HFFc6 (cell line): ENCODE measurements around the gene LCLAT1. TPM values are rescaled to one million over a fixed set of nuclear protein-coding genes. Genes with fewer than 3 reads are reported as not detected.

Experiments
- DNase-seq: peaks from one replicate; pipeline ENCODE4 v3.0.0-alpha.2; 2018
- H3K27ac Mint-ChIP-seq: 2 replicates; pipeline ENCODE4 v1.8.0; 2020; ENCODE audit warnings: mild to moderate bottlenecking, mixed read lengths
- H3K27me3 Mint-ChIP-seq: 2 replicates; pipeline ENCODE4 v1.8.0; 2021; ENCODE audit warnings: mild to moderate bottlenecking, moderate library complexity, mixed read lengths; ENCODE audit not compliant: insufficient read depth
- H3K36me3 Mint-ChIP-seq: 2 replicates; pipeline ENCODE4 v1.8.0; 2021; ENCODE audit warnings: low read depth, mixed read lengths
- H3K4me1 Mint-ChIP-seq: 2 replicates; pipeline ENCODE4 v1.8.0; 2020; ENCODE audit warnings: low read depth, mixed read lengths
- H3K4me3 Mint-ChIP-seq: 2 replicates; pipeline ENCODE4 v1.8.0; 2020; ENCODE audit warnings: mild to moderate bottlenecking, moderate library complexity, mixed read lengths
- H3K9me3 Mint-ChIP-seq: 2 replicates; pipeline ENCODE4 v1.8.0; 2020; ENCODE audit warnings: mild to moderate bottlenecking, mixed read lengths
- total RNA-seq, 6 experiments: library from RNA; stranded (reverse); fragmentation: NEBNext Ultra II Directional; extraction: Animal tissue kit (Norgen Biotek cat#: 25700); gene quantifications; 2 replicates in 1 of 6; 3 replicates in 5 of 6; pipeline ENCODE4 v1.2.3, GENCODE V29; 2021
- TF ChIP-seq, protein P1 (sequence below): fragments of 200-600 bp; sonication (generic); IDR thresholded peaks from 2 replicates; pipeline ENCODE4 v1.5.0; 2021; ENCODE audit warnings: antibody characterized with exemption, mild to moderate bottlenecking

Gene LCLAT1
- total RNA-seq, 6 experiments from 2014 or later = 21.0 to 27.0 (median 23.0) TPM

DNA sequence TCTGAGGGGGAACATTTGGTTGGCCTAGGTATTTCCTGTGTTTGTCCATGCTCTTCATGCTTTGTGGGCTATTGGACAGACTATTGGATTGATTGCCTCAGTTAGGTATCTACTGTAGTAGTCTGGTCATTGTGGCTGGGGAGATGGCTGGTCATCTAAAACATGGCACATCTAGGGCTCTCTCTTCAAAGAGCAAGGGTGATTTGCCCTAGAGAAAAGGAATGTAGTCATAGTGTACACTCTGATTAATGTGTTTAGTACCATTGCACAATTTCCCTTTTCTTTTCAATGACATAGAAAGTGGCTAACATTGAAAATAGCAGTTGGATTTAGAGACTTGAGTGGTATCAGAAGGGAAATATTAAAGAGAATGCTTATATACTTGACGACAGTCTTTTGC lies 114.3 kb downstream of the LCLAT1 start:
- H3K27me3 Mint-ChIP-seq = no peaks in the 10 kb centered on the region
- no peak overlapping the region for H3K27ac Mint-ChIP-seq
- no peak for DNase-seq
- H3K4me3 Mint-ChIP-seq = no peak overlapping the region
- no peaks in the 10 kb centered on the region for H3K9me3 Mint-ChIP-seq
- TF ChIP-seq, protein P1, sequence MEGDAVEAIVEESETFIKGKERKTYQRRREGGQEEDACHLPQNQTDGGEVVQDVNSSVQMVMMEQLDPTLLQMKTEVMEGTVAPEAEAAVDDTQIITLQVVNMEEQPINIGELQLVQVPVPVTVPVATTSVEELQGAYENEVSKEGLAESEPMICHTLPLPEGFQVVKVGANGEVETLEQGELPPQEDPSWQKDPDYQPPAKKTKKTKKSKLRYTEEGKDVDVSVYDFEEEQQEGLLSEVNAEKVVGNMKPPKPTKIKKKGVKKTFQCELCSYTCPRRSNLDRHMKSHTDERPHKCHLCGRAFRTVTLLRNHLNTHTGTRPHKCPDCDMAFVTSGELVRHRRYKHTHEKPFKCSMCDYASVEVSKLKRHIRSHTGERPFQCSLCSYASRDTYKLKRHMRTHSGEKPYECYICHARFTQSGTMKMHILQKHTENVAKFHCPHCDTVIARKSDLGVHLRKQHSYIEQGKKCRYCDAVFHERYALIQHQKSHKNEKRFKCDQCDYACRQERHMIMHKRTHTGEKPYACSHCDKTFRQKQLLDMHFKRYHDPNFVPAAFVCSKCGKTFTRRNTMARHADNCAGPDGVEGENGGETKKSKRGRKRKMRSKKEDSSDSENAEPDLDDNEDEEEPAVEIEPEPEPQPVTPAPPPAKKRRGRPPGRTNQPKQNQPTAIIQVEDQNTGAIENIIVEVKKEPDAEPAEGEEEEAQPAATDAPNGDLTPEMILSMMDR = no peak
- H3K36me3 Mint-ChIP-seq = no peaks in the 10 kb centered on the region
- peaks cover 11% of the 10 kb centered on the region; the same call in 1 of the 2 replicates for H3K4me1 Mint-ChIP-seq

DNA sequence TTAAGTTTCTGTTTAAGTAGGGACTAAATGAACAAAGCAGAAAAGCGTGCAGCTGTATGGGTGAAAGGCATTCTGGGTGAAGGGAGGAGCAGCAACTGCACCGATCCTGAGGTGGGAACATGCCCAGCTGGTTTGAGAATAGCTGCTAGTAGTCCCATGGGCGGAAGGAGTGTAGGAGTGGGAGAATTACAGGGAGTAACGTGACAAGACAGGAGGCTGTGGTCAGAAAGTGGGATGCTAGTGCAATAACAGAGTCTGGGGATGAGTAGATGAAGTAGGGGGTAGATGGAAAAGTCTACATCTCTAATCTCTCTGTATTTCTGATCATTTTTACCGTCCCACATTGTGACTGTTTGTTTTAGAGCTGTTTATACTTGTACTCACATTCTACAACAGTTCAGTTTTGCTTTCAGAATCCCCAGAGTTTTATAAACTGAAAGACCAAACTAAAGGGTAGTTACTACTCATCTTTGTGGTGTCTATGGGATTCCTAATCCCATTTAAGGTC lies 118.9 kb downstream of the LCLAT1 start:
- Mint-ChIP-seq H3K4me3 (no peak overlapping the region; the same call in 1 of the 2 replicates), H3K9me3 (no peaks in the 10 kb centered on the region), H3K4me1 (peaks cover 18% of the 10 kb centered on the region), H3K27me3 (no peaks in the 10 kb centered on the region), H3K27ac (no peak overlapping the region), H3K36me3 (no peaks in the 10 kb centered on the region)
- DNase-seq = no peak
- TF ChIP-seq, protein P1 = no peak

DNA sequence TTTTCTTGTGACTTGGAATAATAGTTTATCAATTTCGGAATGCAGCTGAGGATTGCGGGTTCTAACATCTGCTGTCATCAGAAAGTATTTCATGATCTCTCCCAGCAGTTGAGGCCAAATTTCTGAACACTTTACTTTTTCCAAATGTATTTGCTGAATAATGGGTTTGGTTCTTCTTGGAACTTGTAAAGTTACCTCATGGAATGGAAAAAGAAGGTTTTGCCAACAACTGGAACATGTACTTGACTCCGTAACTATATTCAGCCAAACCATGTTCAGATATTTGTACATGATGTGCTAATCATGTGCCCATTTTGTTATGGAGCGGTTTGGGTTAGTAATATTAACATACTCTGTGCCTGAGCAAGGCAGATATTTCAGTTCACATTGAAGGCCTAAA lies 119.6 kb downstream of the LCLAT1 start:
- Mint-ChIP-seq H3K27me3 (no peaks in the 10 kb centered on the region), H3K36me3 (no peaks in the 10 kb centered on the region), H3K4me1 (peaks cover 12% of the 10 kb centered on the region), H3K4me3 (no peak overlapping the region), H3K27ac (no peak overlapping the region), H3K9me3 (no peaks in the 10 kb centered on the region)
- DNase-seq = no peak
- TF ChIP-seq, protein P1 = no peak

DNA sequence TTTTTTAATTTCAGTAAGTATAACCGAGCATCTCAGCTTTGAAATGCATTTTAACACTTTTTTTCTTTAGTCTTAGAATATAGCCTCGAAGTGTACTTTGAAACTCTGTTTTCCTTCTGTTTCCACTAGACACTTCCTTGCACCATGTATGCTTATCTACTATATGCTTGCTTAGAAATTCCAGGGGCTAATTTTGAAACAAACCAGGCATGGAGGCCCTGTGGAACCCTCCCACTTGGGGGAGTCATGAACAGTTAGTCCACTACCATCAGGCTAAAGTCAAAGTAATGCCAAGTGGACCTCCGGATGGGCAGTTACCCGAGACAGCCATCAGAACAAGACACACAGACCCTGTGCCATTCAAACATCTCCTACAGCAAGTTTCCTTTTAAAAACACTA lies 120.3 kb downstream of the LCLAT1 start:
- Mint-ChIP-seq H3K27me3 (no peaks in the 10 kb centered on the region), H3K36me3 (no peaks in the 10 kb centered on the region), H3K4me1 (peaks cover 12% of the 10 kb centered on the region), H3K4me3 (no peak overlapping the region), H3K27ac (no peak overlapping the region), H3K9me3 (no peaks in the 10 kb centered on the region)
- TF ChIP-seq, protein P1 = no peak
- DNase-seq = no peak

DNA sequence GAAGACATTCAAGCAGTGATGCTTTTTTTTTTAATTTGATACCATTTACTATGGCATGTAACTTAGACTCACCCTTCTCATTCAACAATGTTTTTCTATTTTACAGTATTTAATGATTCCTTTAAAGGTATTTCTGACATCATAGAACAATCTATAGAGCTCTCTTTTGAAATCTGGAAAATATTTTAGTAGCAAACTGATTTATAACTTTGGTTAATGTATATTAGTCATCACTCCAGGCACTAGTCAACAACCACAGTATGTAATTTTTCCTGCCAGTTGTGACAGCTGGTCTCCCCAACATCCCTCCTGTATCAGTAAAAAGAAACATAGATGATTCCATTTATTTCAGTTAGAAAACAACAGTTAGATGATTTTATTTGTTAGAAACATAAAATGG lies 122.9 kb downstream of the LCLAT1 start:
- no peak for DNase-seq
- no peak overlapping the region for H3K4me3 Mint-ChIP-seq

More for the DNA sequence above, 122.9 kb downstream of the LCLAT1 start:
- Mint-ChIP-seq H3K27ac (no peak overlapping the region), H3K36me3 (no peaks in the 10 kb centered on the region), H3K4me1 (peaks cover 12% of the 10 kb centered on the region), H3K27me3 (no peaks in the 10 kb centered on the region), H3K9me3 (no peaks in the 10 kb centered on the region)
- TF ChIP-seq, protein P1 = no peak
